SJSA1 (cell line): ENCODE results near the gene HCST. TPM values are rescaled to one million over a fixed set of nuclear protein-coding genes. Genes with fewer than 3 reads are reported as not detected.
A peak's percentile ranks its signal among the peaks of the same experiment; 100 is the strongest.
"Not testable (repeated sequence)": the region's sequence is repeated elsewhere in the genome, so short reads cannot be mapped to it uniquely, and the experiment has no call there.

Experiments
- DNase-seq, 2 experiments: peaks; one replicate each; pipeline ENCODE4 v3.0.0-alpha.2; 2015 to 2020; ENCODE audit warnings: low spot score in 2 of 2, low read depth in 1 of 2
- H3K27ac ChIP-seq: fragments of 250-450 bp; sonication (Bioruptor Pico); 2 replicates; pipeline ENCODE4 v1.5.1; 2020; ENCODE audit warnings: mild to moderate bottlenecking, moderate library complexity
- H3K27me3 ChIP-seq: fragments of 250-450 bp; sonication (Bioruptor Pico); replicated peaks from 2 replicates; pipeline ENCODE4 v1.5.1; 2020; ENCODE audit warnings: mild to moderate bottlenecking, moderate library complexity
- H3K36me3 ChIP-seq: fragments of 250-450 bp; sonication (Bioruptor Pico); 2 replicates; pipeline ENCODE4 v1.5.1; 2020; ENCODE audit warnings: mild to moderate bottlenecking
- H3K4me1 ChIP-seq: fragments of 250-450 bp; sonication (Bioruptor Pico); replicated peaks from 2 replicates; pipeline ENCODE4 v1.6.1; 2021; ENCODE audit warnings: mild to moderate bottlenecking
- H3K4me3 ChIP-seq: fragments of 250-450 bp; sonication (Bioruptor Pico); 2 replicates; pipeline ENCODE4 v1.5.1; 2020; ENCODE audit warnings: mild to moderate bottlenecking
- H3K9me3 ChIP-seq: fragments of 250-450 bp; sonication (Bioruptor Pico); replicated peaks from 2 replicates; pipeline ENCODE4 v1.5.1; 2020; ENCODE audit warnings: mild to moderate bottlenecking
- total RNA-seq: library from RNA; depleted of rRNA; stranded (reverse); fragments of >200 nt; shearing (Covaris generic); gene quantifications from 2 replicates; pipeline ENCODE4 v1.2.3, GENCODE V29; 2014

Gene HCST
- total RNA-seq, 1 experiment from 2014 or later = not detected

DNA sequence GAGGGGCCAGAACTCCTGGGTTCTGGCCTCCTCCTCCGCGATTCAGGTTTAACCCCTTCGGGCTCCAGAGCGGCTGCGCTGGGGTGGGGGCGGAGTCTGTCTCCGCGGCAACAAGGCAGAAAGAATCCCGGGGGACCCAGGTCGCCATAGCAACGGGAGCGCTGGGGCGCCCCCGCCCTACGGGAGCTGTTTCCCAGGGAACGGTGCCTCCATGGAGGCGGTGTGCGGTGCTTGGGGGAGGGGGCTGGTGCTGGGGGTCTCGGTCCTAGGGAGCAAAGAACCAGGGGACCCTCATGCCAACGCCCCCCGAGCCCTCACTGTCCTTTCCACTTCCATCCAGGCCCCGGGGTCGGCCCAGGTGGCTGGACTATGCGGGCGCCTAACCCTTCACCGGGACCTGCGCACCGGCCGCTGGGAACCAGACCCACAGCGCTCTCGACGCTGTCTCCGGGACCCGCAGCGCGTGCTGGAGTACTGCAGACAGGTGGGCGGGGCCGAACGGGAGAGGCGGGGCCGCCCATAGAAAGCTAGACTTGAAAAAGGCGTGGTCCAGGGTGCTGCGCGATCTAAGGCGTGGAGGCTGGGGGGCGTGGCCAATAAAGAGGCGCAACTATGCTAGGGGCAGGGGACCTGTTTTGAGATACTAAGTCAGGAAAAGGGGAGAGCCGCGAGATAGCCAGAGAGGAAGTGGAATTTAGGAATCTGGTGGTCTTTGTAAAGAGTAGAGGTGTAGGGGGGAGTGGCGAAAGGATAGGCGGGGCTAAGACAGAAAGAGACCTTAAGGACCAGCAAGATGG, 32.8 kb upstream of the HCST start:
- H3K9me3 ChIP-seq = no peaks in the 10 kb centered on the region
- peaks cover 17% of the 10 kb centered on the region; the same call in 1 of the 2 replicates for H3K27me3 ChIP-seq
- no peak overlapping the region for H3K4me3 ChIP-seq
- no peaks in the 10 kb centered on the region for H3K36me3 ChIP-seq
- no peak overlapping the region for H3K27ac ChIP-seq
- H3K4me1 ChIP-seq = peaks cover 20% of the 10 kb centered on the region
- peak; percentile 52 to 68 for DNase-seq

DNA sequence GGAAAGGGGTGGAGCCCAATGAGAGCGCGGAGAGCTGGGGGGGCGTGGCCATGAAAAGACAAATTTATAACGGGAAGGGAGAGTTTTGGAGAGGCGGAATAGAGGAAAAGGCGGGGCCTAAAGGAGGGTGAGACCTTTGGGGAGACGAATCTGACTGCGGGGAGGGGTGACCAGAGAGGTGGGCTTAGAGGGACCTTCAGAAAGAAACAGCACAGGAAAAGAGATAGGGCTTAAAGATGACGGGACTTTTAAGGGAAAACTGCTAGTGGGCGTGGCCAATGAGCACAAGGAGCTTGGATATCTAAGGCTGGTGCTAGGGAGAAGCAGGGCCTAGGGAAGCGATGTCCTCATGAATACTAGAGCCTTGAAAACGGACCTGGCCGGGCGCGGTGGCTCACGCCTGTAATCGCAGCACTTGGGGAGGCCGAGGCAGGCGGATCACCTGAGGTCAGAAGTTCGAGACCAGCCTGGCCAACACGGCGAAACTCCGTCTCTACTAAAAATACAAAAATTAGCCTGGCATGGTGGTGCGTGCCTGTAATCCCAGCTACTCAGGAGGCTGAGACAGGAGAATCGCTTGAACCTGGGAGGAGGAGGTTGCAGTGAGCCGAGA, 32.1 kb upstream of the HCST start:
- not testable (repeated sequence) for H3K4me3 ChIP-seq, H3K36me3 ChIP-seq, DNase-seq, H3K9me3 ChIP-seq, H3K27ac ChIP-seq
- Histone ChIP-seq H3K27me3 (peaks cover 17% of the 10 kb centered on the region; the same call in 1 of the 2 replicates), H3K4me1 (peaks cover 20% of the 10 kb centered on the region)

DNA sequence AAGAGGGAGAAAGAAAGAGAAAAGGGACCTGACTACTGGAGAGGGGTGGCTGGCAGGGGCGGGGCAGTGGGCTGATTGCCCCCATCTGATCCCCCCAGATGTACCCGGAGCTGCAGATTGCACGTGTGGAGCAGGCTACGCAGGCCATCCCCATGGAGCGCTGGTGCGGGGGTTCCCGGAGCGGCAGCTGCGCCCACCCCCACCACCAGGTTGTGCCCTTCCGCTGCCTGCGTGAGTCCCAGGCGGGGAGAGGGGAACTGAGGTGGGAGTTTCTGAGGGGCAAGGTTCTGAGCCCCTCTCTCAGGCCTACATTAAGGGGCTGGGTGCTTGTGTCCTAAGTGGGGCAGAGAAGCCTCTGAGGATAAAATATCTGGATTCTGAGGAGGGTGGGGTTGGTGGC, 31.5 kb upstream of the HCST start:
- no peaks in the 10 kb centered on the region for H3K9me3 ChIP-seq
- DNase-seq = no peak
- H3K4me3 ChIP-seq = no peak overlapping the region
- peaks cover 17% of the 10 kb centered on the region; the same call in 1 of the 2 replicates for H3K27me3 ChIP-seq
- no peak overlapping the region for H3K27ac ChIP-seq
- peaks cover 20% of the 10 kb centered on the region for H3K4me1 ChIP-seq
- H3K36me3 ChIP-seq = no peaks in the 10 kb centered on the region

DNA sequence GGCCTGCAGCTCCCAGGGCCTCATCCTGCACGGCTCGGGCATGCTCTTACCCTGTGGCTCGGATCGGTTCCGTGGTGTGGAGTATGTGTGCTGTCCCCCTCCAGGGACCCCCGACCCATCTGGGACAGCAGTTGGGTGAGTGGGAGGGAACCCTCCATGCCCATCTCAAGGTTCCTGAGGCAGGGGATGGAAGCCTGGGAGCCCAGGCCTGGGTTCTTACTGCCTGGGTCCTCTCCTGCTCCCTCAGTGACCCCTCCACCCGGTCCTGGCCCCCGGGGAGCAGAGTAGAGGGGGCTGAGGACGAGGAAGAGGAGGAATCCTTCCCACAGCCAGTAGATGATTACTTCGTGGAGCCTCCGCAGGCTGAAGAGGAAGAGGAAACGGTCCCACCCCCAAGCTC, 30.7 kb upstream of the HCST start:
- Histone ChIP-seq H3K27me3 (peaks cover 15% of the 10 kb centered on the region; the same call in 1 of the 2 replicates), H3K4me3 (no peak overlapping the region)

DNA sequence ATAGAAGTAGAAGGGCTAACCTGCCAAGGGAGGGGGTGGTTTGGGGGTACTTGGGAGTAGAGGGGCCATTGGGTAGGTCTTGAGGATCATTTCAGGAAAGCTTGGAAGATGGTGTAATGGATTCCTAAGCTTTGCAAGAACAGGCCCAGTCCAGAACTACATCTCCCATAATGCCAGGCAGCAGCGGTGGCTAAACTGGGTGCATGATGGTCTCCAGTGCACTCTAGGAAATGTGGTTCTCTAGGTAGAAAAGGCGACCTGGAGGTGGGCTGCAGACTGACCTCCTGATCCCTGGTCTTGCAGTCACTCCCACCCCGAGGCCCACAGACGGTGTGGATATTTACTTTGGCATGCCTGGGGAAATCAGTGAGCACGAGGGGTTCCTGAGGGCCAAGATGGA, 30.1 kb upstream of the HCST start:
- Histone ChIP-seq H3K27ac (no peak overlapping the region), H3K4me1 (peaks cover 20% of the 10 kb centered on the region), H3K36me3 (no peaks in the 10 kb centered on the region), H3K27me3 (peaks cover 15% of the 10 kb centered on the region; the same call in 1 of the 2 replicates), H3K4me3 (no peak overlapping the region), H3K9me3 (no peaks in the 10 kb centered on the region)
- no peak for DNase-seq

More for the DNA sequence above, 30.7 kb upstream of the HCST start:
- DNase-seq = no peak
- Histone ChIP-seq H3K9me3 (no peaks in the 10 kb centered on the region), H3K36me3 (no peaks in the 10 kb centered on the region), H3K4me1 (peaks cover 20% of the 10 kb centered on the region), H3K27ac (no peak overlapping the region)

DNA sequence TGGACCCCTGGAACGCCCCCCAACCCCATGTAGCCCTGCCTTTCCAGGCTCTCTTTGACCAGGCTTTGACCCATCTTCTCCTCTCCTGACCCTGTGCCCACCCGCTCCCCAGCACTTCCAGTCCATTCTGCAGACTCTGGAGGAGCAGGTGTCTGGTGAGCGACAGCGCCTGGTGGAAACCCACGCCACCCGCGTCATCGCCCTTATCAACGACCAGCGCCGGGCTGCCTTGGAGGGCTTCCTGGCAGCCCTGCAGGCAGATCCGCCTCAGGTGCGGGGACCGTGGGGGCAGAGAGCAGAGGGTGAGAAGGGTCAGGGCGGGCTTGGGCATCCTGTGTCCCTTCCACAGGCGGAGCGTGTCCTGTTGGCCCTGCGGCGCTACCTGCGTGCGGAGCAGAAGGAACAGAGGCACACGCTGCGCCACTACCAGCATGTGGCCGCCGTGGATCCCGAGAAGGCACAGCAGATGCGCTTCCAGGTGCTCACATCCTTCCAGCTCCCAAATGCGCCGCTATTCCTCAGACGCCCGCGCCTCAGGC, 27.9 kb upstream of the HCST start:
- DNase-seq = no peak
- no peak overlapping the region for H3K4me3 ChIP-seq
- H3K36me3 ChIP-seq = no peaks in the 10 kb centered on the region
- H3K9me3 ChIP-seq = no peaks in the 10 kb centered on the region
- H3K27ac ChIP-seq = no peak overlapping the region
- peaks cover 10% of the 10 kb centered on the region for H3K27me3 ChIP-seq
- H3K4me1 ChIP-seq = peaks cover 4% of the 10 kb centered on the region

DNA sequence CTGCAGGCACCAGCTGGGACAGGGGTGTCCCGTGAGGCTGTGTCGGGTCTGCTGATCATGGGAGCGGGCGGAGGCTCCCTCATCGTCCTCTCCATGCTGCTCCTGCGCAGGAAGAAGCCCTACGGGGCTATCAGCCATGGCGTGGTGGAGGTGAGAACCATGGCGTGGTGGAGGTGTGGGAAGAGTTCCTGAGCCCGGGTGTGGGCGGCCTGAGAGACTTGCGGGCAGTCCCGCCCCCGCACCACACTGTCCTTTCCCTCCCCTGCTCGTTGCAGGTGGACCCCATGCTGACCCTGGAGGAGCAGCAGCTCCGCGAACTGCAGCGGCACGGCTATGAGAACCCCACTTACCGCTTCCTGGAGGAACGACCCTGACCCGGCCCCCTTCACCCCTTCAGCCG, 23.3 kb upstream of the HCST start:
- H3K27me3 ChIP-seq = peaks cover 10% of the 10 kb centered on the region
- no peaks in the 10 kb centered on the region for H3K36me3 ChIP-seq
- H3K27ac ChIP-seq = no peak overlapping the region
- H3K4me1 ChIP-seq = no peaks in the 10 kb centered on the region
- H3K4me3 ChIP-seq = no peak overlapping the region
- DNase-seq = no peak
- H3K9me3 ChIP-seq = no peaks in the 10 kb centered on the region

DNA sequence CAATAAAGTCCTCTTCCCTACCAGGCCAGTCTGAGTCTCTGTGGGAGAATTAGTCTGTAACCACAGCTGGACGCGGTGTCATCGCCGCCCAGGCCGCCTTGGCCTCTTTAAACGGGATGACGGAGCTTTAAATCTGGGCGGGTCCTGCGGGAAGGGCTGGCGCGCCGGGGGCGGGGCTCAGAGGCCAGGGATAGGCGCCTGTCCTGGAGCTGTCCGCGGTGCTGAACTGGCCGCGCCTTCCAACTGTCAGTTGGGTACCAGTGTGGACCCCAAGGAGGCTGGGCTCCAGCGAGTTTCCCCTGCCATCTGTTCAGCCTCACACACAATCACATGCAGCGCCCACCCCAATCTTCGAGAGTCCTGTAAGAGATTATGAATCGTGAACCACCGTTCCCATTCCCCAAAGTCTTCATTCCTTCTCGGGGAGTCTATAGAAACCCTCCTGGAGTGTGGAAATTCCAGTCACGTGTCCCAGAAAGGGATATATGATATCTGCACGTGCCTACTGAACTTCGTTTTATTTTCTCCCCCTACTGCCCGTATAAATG, 22.5 kb upstream of the HCST start:
- Histone ChIP-seq H3K4me1 (no peaks in the 10 kb centered on the region), H3K27me3 (peaks cover 10% of the 10 kb centered on the region), H3K27ac (no peak overlapping the region), H3K9me3 (no peaks in the 10 kb centered on the region), H3K4me3 (no peak overlapping the region), H3K36me3 (no peaks in the 10 kb centered on the region)
- peak; percentile 72 to 92 for DNase-seq

DNA sequence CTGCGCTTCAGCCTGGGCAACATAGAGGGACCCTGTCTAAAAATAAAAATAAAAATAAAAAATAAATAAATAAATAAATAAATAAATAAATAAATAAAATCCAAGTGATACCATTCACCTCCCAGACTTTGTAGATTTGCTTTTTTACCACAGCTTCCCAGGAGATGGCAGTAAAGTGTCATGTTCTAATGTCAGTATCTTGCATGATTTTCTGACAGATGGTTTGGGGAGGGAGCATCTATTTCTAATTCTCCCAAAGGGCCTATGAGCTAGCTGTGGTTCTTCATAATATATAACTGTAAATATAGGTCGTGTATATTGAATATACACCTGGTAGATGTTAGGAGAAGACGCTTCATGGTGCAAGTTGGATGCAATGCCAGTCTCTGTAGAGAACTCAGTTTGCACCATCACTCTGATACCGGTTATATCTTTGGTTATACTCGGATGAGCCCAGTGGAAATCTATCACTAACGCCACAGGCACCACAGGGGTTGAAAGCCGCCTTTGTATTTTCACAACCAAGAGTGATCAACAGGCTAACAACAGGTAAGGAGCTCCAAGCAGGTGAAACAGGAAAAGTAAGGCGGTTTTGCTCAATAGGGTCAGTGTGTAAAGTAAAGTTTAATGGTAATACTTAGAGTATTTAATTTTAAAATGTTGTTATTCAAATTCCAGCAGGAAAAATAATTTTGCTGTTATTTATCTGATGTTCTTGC, 20.1 kb upstream of the HCST start:
- Histone ChIP-seq H3K27ac (no peak overlapping the region), H3K4me1 (no peaks in the 10 kb centered on the region), H3K9me3 (no peaks in the 10 kb centered on the region), H3K36me3 (0 out of 2 replicates have a peak, but pooled peaks cover 3% of the 10 kb centered on the region), H3K27me3 (peaks cover 10% of the 10 kb centered on the region), H3K4me3 (no peak overlapping the region)
- DNase-seq = peak in 1 of 2 experiments; percentile 60

DNA sequence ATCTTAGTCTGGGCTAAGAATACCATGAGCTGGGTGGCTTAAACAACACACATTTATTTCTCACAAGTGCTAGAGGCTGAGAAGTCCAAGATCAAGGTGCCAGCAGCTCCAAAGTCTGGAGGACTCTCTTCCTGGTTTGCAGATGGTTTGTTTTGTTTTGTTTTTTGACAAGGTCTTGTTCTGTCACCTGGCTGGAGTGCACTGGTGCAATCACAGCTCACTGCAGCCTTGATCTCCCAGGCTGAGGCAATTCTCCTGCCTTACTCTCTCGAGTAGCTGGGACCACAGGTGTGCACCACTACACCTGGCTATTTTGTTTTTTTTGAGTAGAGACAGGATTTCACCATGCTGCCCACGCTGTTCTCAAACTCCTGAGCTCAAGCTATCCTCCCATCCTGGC, 18.4 kb upstream of the HCST start:
- Histone ChIP-seq H3K9me3 (no peaks in the 10 kb centered on the region), H3K4me3 (no peak overlapping the region), H3K27ac (no peak overlapping the region), H3K36me3 (peaks cover 15% of the 10 kb centered on the region), H3K27me3 (peaks cover 8% of the 10 kb centered on the region), H3K4me1 (no peaks in the 10 kb centered on the region)
- no peak for DNase-seq

DNA sequence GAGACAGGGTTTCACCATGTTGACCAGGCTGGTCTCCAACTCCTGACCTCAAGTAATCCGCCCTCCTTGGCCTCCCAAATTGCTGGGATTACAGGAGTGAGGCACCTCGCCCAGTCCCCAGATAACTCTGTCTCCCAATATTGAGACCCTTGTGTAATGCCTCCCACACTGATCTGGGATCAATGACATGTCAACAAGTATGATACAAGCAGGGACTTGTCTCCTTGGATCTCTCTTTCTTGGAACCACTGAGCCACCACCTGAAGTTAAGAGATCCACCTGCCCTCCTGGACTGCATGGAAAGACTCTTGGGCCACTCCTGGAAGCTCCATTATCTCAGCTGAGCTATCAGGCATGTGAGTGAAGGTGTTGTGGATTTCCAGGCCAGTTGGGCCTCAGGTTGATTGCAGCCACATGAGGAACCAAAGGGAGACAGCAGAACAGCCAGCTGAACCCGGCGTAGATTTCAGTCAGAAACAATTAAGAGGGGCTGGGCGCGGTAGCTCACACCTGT, 17.0 kb upstream of the HCST start:
- H3K36me3 ChIP-seq = peaks cover 26% of the 10 kb centered on the region
- no peak overlapping the region for H3K27ac ChIP-seq
- H3K9me3 ChIP-seq = no peaks in the 10 kb centered on the region
- DNase-seq = no peak
- H3K4me3 ChIP-seq = no peak overlapping the region
- no peaks in the 10 kb centered on the region for H3K27me3 ChIP-seq
- H3K4me1 ChIP-seq = no peaks in the 10 kb centered on the region

DNA sequence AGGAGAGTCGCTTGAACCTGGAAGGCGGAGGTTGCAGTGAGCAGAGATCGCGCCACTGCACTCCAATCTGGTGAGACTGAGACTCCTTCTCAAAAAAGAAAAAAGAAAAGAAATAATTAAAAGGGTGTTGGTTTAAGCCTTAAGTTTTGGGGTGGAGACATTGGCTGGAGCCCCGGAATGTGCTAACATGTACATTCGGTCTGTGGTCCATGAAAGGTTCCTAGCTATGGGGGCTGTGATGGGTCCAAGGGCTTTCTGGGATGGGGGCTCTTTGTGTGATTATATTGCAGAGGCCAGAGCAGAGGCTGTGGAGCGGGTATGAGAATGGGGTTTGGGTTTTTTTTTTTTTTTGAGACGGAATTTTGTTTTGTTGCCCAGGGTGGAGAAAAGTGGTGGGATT, 16.4 kb upstream of the HCST start:
- Histone ChIP-seq H3K9me3 (no peaks in the 10 kb centered on the region), H3K4me1 (no peaks in the 10 kb centered on the region), H3K27me3 (no peaks in the 10 kb centered on the region), H3K27ac (no peak overlapping the region), H3K4me3 (no peak overlapping the region), H3K36me3 (peaks cover 28% of the 10 kb centered on the region)
- DNase-seq = no peak

DNA sequence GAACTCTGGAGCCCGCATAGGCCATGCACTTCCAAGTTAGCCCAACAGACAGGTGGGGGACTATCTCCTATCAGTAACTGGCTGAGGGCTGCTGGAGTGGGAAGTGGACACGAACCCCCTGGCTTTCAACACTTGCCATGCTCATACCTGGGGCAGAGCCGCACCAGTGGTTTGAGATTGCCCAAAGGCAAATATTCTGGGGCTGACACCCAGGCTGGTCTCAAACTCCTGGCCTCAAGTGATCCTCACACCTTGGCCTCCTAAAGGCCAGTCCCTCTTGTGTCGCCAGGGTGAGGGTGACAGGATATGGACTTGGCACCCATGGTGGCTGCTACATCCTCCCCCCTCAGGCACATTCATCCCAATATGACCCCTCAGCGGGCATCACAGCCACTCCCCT, 15.1 kb upstream of the HCST start:
- no peak for DNase-seq
- Histone ChIP-seq H3K9me3 (no peaks in the 10 kb centered on the region), H3K27me3 (no peaks in the 10 kb centered on the region), H3K4me1 (no peaks in the 10 kb centered on the region), H3K36me3 (peaks cover 28% of the 10 kb centered on the region), H3K4me3 (no peak overlapping the region), H3K27ac (no peak overlapping the region)
